GM19324 (cell line): ENCODE data around the gene TTC31.

ENCODE experiments used
- ATAC-seq: cut with Tn5 transposase; IDR thresholded peaks from one replicate; pipeline ENCODE4 v1.9.1; 2021; ENCODE audit warnings: mild to moderate bottlenecking, moderate library complexity; ENCODE audit not compliant: unreplicated experiment, low FRiP score

TTC31 gene

GRCh38 chr2:74502720-74503505 is 20.0 kb downstream of the TTC31 start:
- ATAC-seq = no peak

GRCh38 chr2:74503506-74504475 is 20.9 kb downstream of the TTC31 start:
- ATAC-seq = no peak

- ATAC-seq = no peak
Measured at GRCh38 chr2:74504591-74504990, 21.7 kb downstream of the TTC31 start.

- no peak for ATAC-seq
Measured at GRCh38 chr2:74505448-74506246, 22.8 kb downstream of the TTC31 start.

GRCh38 chr2:74507145-74507925 is 24.5 kb downstream of the TTC31 start, which contains the start of gene PCGF1:
Gene PCGF1 (minus strand): TSS chr2:74507695. CDS start chr2:74507668, 27 bp downstream.
- ATAC-seq = peak; percentile 93

GRCh38 chr2:74507926-74508520 is 25.1 kb downstream of the TTC31 start:
- peak; percentile 7 for ATAC-seq

GRCh38 chr2:74510272-74510671 is 27.4 kb downstream of the TTC31 start:
- no peak for ATAC-seq

GRCh38 chr2:74511104-74511989 is 28.5 kb downstream of the TTC31 start:
- ATAC-seq = no peak

GRCh38 chr2:74512744-74513604 is 30.1 kb downstream of the TTC31 start:
- ATAC-seq = no peak

GRCh38 chr2:74513605-74514367 is 30.9 kb downstream of the TTC31 start:
- ATAC-seq = no peak

- no peak for ATAC-seq
Measured at GRCh38 chr2:74514368-74515270, 31.7 kb downstream of the TTC31 start, which contains the start of gene TLX2. Gene TLX2 (plus strand): TSS chr2:74514450. CDS start chr2:74514807, 357 bp downstream.

- ATAC-seq = no peak
Measured at GRCh38 chr2:74515271-74515980, 32.5 kb downstream of the TTC31 start.

- no peak for ATAC-seq
Measured at GRCh38 chr2:74515981-74516633, 33.2 kb downstream of the TTC31 start.

GRCh38 chr2:74516650-74517049 is 33.8 kb downstream of the TTC31 start:
- no peak for ATAC-seq
